Neural crest cell (in vitro differentiated cells): ENCODE measurements around the gene ASTL. TPM values are rescaled to one million over a fixed set of nuclear protein-coding genes. Genes with fewer than 3 reads are reported as not detected.

Source experiments
- DNase-seq: peaks from one replicate; pipeline ENCODE4 v3.0.0; 2021; ENCODE audit warnings: low read depth, mixed read lengths, low spot score
- H3K27ac Mint-ChIP-seq: one replicate; pipeline ENCODE4 v1.8.0; 2021; ENCODE audit warnings: mild to moderate bottlenecking, mixed read lengths; ENCODE audit not compliant: unreplicated experiment
- H3K27me3 Mint-ChIP-seq: 2 replicates; pipeline ENCODE4 v1.8.0; 2021; ENCODE audit warnings: low read depth, mild to moderate bottlenecking, mixed read lengths
- H3K36me3 Mint-ChIP-seq: 2 replicates; pipeline ENCODE4 v1.8.0; 2021; ENCODE audit warnings: low read depth, mild to moderate bottlenecking, mixed read lengths
- H3K4me1 Mint-ChIP-seq: 2 replicates; pipeline ENCODE4 v1.8.0; 2021; ENCODE audit warnings: mixed read lengths
- H3K4me3 Mint-ChIP-seq: one replicate; pipeline ENCODE4 v1.8.0; 2021; ENCODE audit warnings: mild to moderate bottlenecking, mixed read lengths
- H3K9me3 Mint-ChIP-seq: 2 replicates; pipeline ENCODE4 v1.8.0; 2021; ENCODE audit warnings: mixed read lengths
- total RNA-seq: library from RNA; stranded (reverse); gene quantifications from 2 replicates; pipeline ENCODE4 v1.2.1, GENCODE V29; 2021
- TF ChIP-seq, protein P1 (sequence below): fragments of 200-600 bp; sonication (generic); conservative IDR thresholded peaks from 2 replicates; pipeline ENCODE4 v1.5.0; 2021; ENCODE audit warnings: antibody characterized with exemption, mild to moderate bottlenecking

Gene ASTL
- total RNA-seq, 1 donor from 2014 or later = not detected

- no peaks in the 10 kb centered on the region for H3K36me3 Mint-ChIP-seq
- no peaks in the 10 kb centered on the region for H3K9me3 Mint-ChIP-seq
- no peak overlapping the region for H3K4me3 Mint-ChIP-seq
- H3K27me3 Mint-ChIP-seq = peaks cover 22% of the 10 kb centered on the region
- TF ChIP-seq, protein P1, sequence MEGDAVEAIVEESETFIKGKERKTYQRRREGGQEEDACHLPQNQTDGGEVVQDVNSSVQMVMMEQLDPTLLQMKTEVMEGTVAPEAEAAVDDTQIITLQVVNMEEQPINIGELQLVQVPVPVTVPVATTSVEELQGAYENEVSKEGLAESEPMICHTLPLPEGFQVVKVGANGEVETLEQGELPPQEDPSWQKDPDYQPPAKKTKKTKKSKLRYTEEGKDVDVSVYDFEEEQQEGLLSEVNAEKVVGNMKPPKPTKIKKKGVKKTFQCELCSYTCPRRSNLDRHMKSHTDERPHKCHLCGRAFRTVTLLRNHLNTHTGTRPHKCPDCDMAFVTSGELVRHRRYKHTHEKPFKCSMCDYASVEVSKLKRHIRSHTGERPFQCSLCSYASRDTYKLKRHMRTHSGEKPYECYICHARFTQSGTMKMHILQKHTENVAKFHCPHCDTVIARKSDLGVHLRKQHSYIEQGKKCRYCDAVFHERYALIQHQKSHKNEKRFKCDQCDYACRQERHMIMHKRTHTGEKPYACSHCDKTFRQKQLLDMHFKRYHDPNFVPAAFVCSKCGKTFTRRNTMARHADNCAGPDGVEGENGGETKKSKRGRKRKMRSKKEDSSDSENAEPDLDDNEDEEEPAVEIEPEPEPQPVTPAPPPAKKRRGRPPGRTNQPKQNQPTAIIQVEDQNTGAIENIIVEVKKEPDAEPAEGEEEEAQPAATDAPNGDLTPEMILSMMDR = no peak
- H3K27ac Mint-ChIP-seq = no peak overlapping the region
- peaks cover 28% of the 10 kb centered on the region for H3K4me1 Mint-ChIP-seq
- DNase-seq = no peak
These were observed 12.7 kb upstream of the ASTL start for GRCh38 chr2:96150791-96151594.

GRCh38 chr2:96150007-96150640 is 11.8 kb upstream of the ASTL start:
- no peaks in the 10 kb centered on the region for H3K36me3 Mint-ChIP-seq
- DNase-seq = no peak
- peaks cover 27% of the 10 kb centered on the region for H3K27me3 Mint-ChIP-seq
- no peaks in the 10 kb centered on the region for H3K9me3 Mint-ChIP-seq
- H3K27ac Mint-ChIP-seq = no peak overlapping the region
- peaks cover 28% of the 10 kb centered on the region for H3K4me1 Mint-ChIP-seq
- H3K4me3 Mint-ChIP-seq = no peak overlapping the region
- TF ChIP-seq, protein P1 = no peak

DNA sequence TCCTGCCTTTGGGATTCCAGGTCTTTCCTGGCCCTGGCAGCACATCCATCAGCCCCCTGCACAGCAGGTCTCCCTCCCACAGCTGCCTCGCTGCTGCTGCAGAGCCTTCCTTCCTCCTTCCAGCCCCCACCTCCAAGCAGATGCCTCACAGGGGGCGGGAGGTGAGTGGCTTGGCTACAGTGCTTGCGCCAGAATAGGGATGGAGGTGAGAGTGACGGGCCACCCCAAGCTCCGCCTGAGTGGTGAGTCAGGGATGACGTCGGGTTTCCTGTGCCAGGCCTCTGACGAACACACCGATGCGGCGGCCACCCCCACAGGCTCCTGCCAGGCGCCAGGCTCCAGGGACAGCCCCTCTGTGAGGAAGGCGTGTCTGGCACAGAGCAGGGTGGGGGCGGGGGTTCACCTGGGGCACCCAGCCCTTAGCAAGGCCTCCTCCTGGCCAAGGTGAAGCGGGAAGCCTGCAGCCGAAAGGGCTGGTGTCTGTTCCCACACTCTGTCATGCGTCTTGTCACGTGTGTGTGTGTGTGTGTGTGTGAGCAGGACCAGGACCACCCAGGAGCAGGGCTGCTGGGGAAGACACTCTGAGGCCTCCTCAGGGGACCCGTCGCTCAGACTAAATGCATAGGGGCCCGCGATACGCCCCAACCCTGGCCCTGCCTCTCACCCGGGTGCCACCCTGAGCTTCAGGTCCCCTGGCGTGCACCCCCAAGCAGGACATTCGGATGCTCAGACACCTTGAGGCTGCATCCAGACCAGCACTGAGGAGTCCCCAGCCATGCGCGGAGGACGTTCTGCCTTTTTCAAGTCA is 10.3 kb upstream of the ASTL start:
- Mint-ChIP-seq H3K9me3 (no peaks in the 10 kb centered on the region), H3K27ac (no peak overlapping the region), H3K4me1 (peaks cover 31% of the 10 kb centered on the region), H3K27me3 (peaks cover 38% of the 10 kb centered on the region), H3K4me3 (no peak overlapping the region), H3K36me3 (no peaks in the 10 kb centered on the region)
- TF ChIP-seq, protein P1 = no peak
- no peak for DNase-seq

GRCh38 chr2:96147593-96148201 is 9.4 kb upstream of the ASTL start:
- no peak overlapping the region for H3K4me3 Mint-ChIP-seq
- H3K4me1 Mint-ChIP-seq = peaks cover 22% of the 10 kb centered on the region
- TF ChIP-seq, protein P1 = no peak
- peaks cover 42% of the 10 kb centered on the region for H3K27me3 Mint-ChIP-seq
- DNase-seq = no peak
- no peaks in the 10 kb centered on the region for H3K36me3 Mint-ChIP-seq
- no peak overlapping the region for H3K27ac Mint-ChIP-seq
- H3K9me3 Mint-ChIP-seq = no peaks in the 10 kb centered on the region

- H3K36me3 Mint-ChIP-seq = no peaks in the 10 kb centered on the region
- TF ChIP-seq, protein P1 = no peak
- peaks cover 16% of the 10 kb centered on the region for H3K4me1 Mint-ChIP-seq
- peaks cover 44% of the 10 kb centered on the region for H3K27me3 Mint-ChIP-seq
- H3K27ac Mint-ChIP-seq = no peak overlapping the region
- H3K4me3 Mint-ChIP-seq = peak overlapping the region; percentile 38
- no peaks in the 10 kb centered on the region for H3K9me3 Mint-ChIP-seq
- DNase-seq = no peak
These were observed 8.7 kb upstream of the ASTL start for GRCh38 chr2:96146881-96147592.
